Panc1 (cell line): ENCODE data around the gene PITPNB. TPM values are rescaled to one million over a fixed set of nuclear protein-coding genes. Genes with fewer than 3 reads are reported as not detected.

Experiments used
- ATAC-seq: fragments of 200-7000 bp; cut with Tn5 transposase; 2 replicates; pipeline ENCODE4 v1.9.1; 2020; ENCODE audit warnings: mild to moderate bottlenecking, moderate library complexity
- BruUV-seq: library from RNA; stranded (reverse); fragments of 400-500 nt; replicated peaks from 2 replicates; lab custom pipeline; 2021; lab: Mats Ljungman, UMichigan
- CTCF ChIA-PET: fragments of 300-600 bp; sonication (Branson Sonifier 250); formaldehyde crosslinking; loops from one replicate; lab custom pipeline; 2022; ENCODE audit warnings: antibody characterized with exemption; lab: Charles Lee
- POLR2A ChIA-PET: fragments of 300-600 bp; sonication (Branson Sonifier 250); formaldehyde crosslinking; loops from one replicate; lab custom pipeline; 2022; ENCODE audit warnings: antibody characterized with exemption; lab: Charles Lee
- DNase-seq: peaks from one replicate; pipeline ENCODE4 v3.0.0-alpha.2; 2010; ENCODE audit warnings: low read depth, low spot score
- H3K27ac ChIP-seq: 2 replicates; pipeline ENCODE4 v1.5.1; 2011; ENCODE audit warnings: mild to moderate bottlenecking, low read length, inconsistent platforms
- H3K27me3 ChIP-seq: fragments of 200-500 bp; sonication (Bioruptor generic); 2 replicates; pipeline ENCODE4 v1.6.0; 2014; ENCODE audit warnings: low read length, inconsistent platforms; ENCODE audit not compliant: control insufficient read depth, insufficient read depth
- H3K36me3 ChIP-seq: fragments of 200-500 bp; sonication (Bioruptor generic); 2 replicates; pipeline ENCODE4 v1.5.1; 2014; ENCODE audit warnings: inconsistent platforms, mild to moderate bottlenecking, low read length, moderate library complexity; ENCODE audit not compliant: control insufficient read depth, insufficient read depth
- H3K4me1 ChIP-seq: 2 replicates; pipeline ENCODE4 v1.5.1; 2011; ENCODE audit warnings: inconsistent platforms, mild to moderate bottlenecking, low read length, moderate library complexity; ENCODE audit not compliant: control insufficient read depth, insufficient read depth
- H3K4me3 ChIP-seq, 2 experiments: 2 replicates each; pipeline ENCODE4 v1.5.1; 2011 to 2012; ENCODE audit warnings: low read depth in 2 of 2, low read length in 2 of 2, mild to moderate bottlenecking in 2 of 2, inconsistent platforms in 1 of 2, moderate library complexity in 1 of 2
- H3K9me3 ChIP-seq: fragments of 200-500 bp; sonication (Bioruptor generic); 2 replicates; pipeline ENCODE4 v1.5.1; 2014; ENCODE audit warnings: low read depth, mild to moderate bottlenecking, inconsistent platforms, low read length, moderate library complexity; ENCODE audit not compliant: control insufficient read depth, insufficient read depth
- POLR2AphosphoS5 ChIP-seq: IDR thresholded peaks from 2 replicates; pipeline ENCODE4 v1.6.1; 2012; ENCODE audit warnings: mild to moderate bottlenecking, low read depth, low read length, moderate library complexity
- REST ChIP-seq, 2 experiments: IDR thresholded peaks; 2 replicates each; pipeline ENCODE4 v1.6.1; 2011 to 2012; ENCODE audit warnings: low read depth in 2 of 2, control low read depth in 1 of 2, low read length in 1 of 2, mild to moderate bottlenecking in 1 of 2, moderate library complexity in 1 of 2; ENCODE audit not compliant: insufficient read depth in 1 of 2
- SIN3A ChIP-seq: IDR thresholded peaks from 2 replicates; pipeline ENCODE4 v1.6.1; 2012; ENCODE audit warnings: low read depth, mild to moderate bottlenecking, low read length, moderate library complexity, borderline replicate concordance; ENCODE audit not compliant: insufficient read depth
- TCF7L2 ChIP-seq: IDR thresholded peaks from 2 replicates; pipeline ENCODE4 v1.6.1; 2011; ENCODE audit warnings: mild to moderate bottlenecking, low read depth, low read length, inconsistent platforms
- in situ Hi-C: cut with HindIII; loops from 2 replicates; pipeline ENCODE4 v1.10.0; 2016; ENCODE audit warnings: low sequenced_read_pairs, low pct_unique_long_range_greater_than_20kb
- intact Hi-C: fragments of 100-400 bp; cut with micrococcal nuclease; formaldehyde crosslinking; loops from one replicate; pipeline ENCODE4 v1.10.0; 2022; ENCODE audit not compliant: unreplicated experiment
- total RNA-seq: library from RNA; stranded (reverse); gene quantifications from one replicate; pipeline ENCODE4 v1.2.1, GENCODE V29; 2021; ENCODE audit not compliant: unreplicated experiment
- TF ChIP-seq, protein P1 (sequence below): fragments of 450-650 bp; IDR thresholded peaks from 2 replicates; pipeline ENCODE4 v1.5.1; 2017; ENCODE audit warnings: mild to moderate bottlenecking

Gene PITPNB
- total RNA-seq, 1 experiment from 2014 or later: 67.0 TPM

- in situ Hi-C loops: no loop called here
- no peaks in the 10 kb centered on the region for H3K9me3 ChIP-seq
- no peaks in the 10 kb centered on the region for H3K27me3 ChIP-seq
- DNase-seq (no peak), ATAC-seq (no peak)
- H3K4me1 ChIP-seq: no peaks in the 10 kb centered on the region
- TF ChIP-seq SIN3A (no peak), REST (IDR thresholded peaks at IDR 0.05; ENCODE audit: insufficient read depth in 1 of 2, low read depth in 2 of 2, low read length in 1 of 2) (no peak), TCF7L2 (no peak), POLR2AphosphoS5 (no peak)
- TF ChIP-seq, protein P1, sequence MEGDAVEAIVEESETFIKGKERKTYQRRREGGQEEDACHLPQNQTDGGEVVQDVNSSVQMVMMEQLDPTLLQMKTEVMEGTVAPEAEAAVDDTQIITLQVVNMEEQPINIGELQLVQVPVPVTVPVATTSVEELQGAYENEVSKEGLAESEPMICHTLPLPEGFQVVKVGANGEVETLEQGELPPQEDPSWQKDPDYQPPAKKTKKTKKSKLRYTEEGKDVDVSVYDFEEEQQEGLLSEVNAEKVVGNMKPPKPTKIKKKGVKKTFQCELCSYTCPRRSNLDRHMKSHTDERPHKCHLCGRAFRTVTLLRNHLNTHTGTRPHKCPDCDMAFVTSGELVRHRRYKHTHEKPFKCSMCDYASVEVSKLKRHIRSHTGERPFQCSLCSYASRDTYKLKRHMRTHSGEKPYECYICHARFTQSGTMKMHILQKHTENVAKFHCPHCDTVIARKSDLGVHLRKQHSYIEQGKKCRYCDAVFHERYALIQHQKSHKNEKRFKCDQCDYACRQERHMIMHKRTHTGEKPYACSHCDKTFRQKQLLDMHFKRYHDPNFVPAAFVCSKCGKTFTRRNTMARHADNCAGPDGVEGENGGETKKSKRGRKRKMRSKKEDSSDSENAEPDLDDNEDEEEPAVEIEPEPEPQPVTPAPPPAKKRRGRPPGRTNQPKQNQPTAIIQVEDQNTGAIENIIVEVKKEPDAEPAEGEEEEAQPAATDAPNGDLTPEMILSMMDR: no peak
- H3K4me3 ChIP-seq: no peak overlapping the region
- intact Hi-C loops: no loop called here
- CTCF ChIA-PET: no interaction called here
- H3K36me3 ChIP-seq: peaks cover 17% of the 10 kb centered on the region
- no peak overlapping the region for H3K27ac ChIP-seq
- no TSS peak for BruUV-seq
- POLR2A ChIA-PET: no interaction called here
Measured at GRCh38 chr22:27850000-27850521, 69.0 kb downstream of the PITPNB start.

DNA sequence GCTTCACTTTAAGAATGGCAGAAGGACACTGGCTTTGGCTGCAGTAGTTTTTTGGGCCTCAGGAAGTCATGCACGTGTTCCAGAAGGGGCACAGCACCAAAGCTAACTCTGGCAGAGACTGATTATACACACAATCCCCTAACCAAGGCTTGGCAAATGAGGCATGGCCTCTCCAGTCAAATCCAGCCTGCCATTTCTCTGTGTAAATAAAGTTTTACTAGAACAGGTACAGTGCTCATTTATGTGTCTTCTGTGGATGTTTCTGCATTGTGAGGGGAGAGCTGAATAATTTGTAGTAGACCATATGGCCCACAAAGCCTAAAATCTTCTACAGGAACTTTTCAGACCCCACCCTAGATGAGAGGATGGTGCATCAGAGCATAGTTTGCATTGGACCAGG, 71.1 kb downstream of the PITPNB start:
- no TSS peak for BruUV-seq
- no peaks in the 10 kb centered on the region for H3K4me1 ChIP-seq
- H3K27me3 ChIP-seq: no peaks in the 10 kb centered on the region
- ATAC-seq: no peak
- ChIA-PET CTCF (no interaction called here), POLR2A (no interaction called here)
- DNase-seq: no peak
- no peak overlapping the region for H3K27ac ChIP-seq
- intact Hi-C loops (no loop called here), in situ Hi-C loops (no loop called here)
- no peaks in the 10 kb centered on the region for H3K9me3 ChIP-seq
- H3K36me3 ChIP-seq: peaks cover 9% of the 10 kb centered on the region
- no peak overlapping the region for H3K4me3 ChIP-seq
- TF ChIP-seq TCF7L2 (no peak), SIN3A (no peak), POLR2AphosphoS5 (no peak), REST (IDR thresholded peaks at IDR 0.05; ENCODE audit: insufficient read depth in 1 of 2, low read depth in 2 of 2, low read length in 1 of 2) (no peak)
- TF ChIP-seq, protein P1: no peak
